Panc1 (cell line): Measurements from ENCODE around the gene NCBP2. TPM values are rescaled to one million over a fixed set of nuclear protein-coding genes. Genes with fewer than 3 reads are reported as not detected.

Experiments
- ATAC-seq: fragments of 200-7000 bp; cut with Tn5 transposase; 2 replicates; pipeline ENCODE4 v1.9.1; 2020; ENCODE audit warnings: mild to moderate bottlenecking, moderate library complexity
- BruUV-seq: library from RNA; stranded (reverse); fragments of 400-500 nt; replicated peaks from 2 replicates; lab custom pipeline; 2021; lab: Mats Ljungman, UMichigan
- CTCF ChIA-PET: fragments of 300-600 bp; sonication (Branson Sonifier 250); formaldehyde crosslinking; loops from one replicate; lab custom pipeline; 2022; ENCODE audit warnings: antibody characterized with exemption; lab: Charles Lee
- POLR2A ChIA-PET: fragments of 300-600 bp; sonication (Branson Sonifier 250); formaldehyde crosslinking; loops from one replicate; lab custom pipeline; 2022; ENCODE audit warnings: antibody characterized with exemption; lab: Charles Lee
- DNase-seq: peaks from one replicate; pipeline ENCODE4 v3.0.0-alpha.2; 2010; ENCODE audit warnings: low read depth, low spot score
- H3K27ac ChIP-seq: 2 replicates; pipeline ENCODE4 v1.5.1; 2011; ENCODE audit warnings: mild to moderate bottlenecking, low read length, inconsistent platforms
- H3K27me3 ChIP-seq: fragments of 200-500 bp; sonication (Bioruptor generic); 2 replicates; pipeline ENCODE4 v1.6.0; 2014; ENCODE audit warnings: low read length, inconsistent platforms; ENCODE audit not compliant: control insufficient read depth, insufficient read depth
- H3K36me3 ChIP-seq: fragments of 200-500 bp; sonication (Bioruptor generic); 2 replicates; pipeline ENCODE4 v1.5.1; 2014; ENCODE audit warnings: inconsistent platforms, mild to moderate bottlenecking, low read length, moderate library complexity; ENCODE audit not compliant: control insufficient read depth, insufficient read depth
- H3K4me1 ChIP-seq: 2 replicates; pipeline ENCODE4 v1.5.1; 2011; ENCODE audit warnings: inconsistent platforms, mild to moderate bottlenecking, low read length, moderate library complexity; ENCODE audit not compliant: control insufficient read depth, insufficient read depth
- H3K4me3 ChIP-seq, 2 experiments: 2 replicates each; pipeline ENCODE4 v1.5.1; 2011 to 2012; ENCODE audit warnings: low read depth in 2 of 2, low read length in 2 of 2, mild to moderate bottlenecking in 2 of 2, inconsistent platforms in 1 of 2, moderate library complexity in 1 of 2
- H3K9me3 ChIP-seq: fragments of 200-500 bp; sonication (Bioruptor generic); 2 replicates; pipeline ENCODE4 v1.5.1; 2014; ENCODE audit warnings: low read depth, mild to moderate bottlenecking, inconsistent platforms, low read length, moderate library complexity; ENCODE audit not compliant: control insufficient read depth, insufficient read depth
- CTCF ChIP-seq: fragments of 450-650 bp; IDR thresholded peaks from 2 replicates; pipeline ENCODE4 v1.5.1; 2017; ENCODE audit warnings: mild to moderate bottlenecking
- POLR2AphosphoS5 ChIP-seq: IDR thresholded peaks from 2 replicates; pipeline ENCODE4 v1.6.1; 2012; ENCODE audit warnings: mild to moderate bottlenecking, low read depth, low read length, moderate library complexity
- REST ChIP-seq, 2 experiments: IDR thresholded peaks; 2 replicates each; pipeline ENCODE4 v1.6.1; 2011 to 2012; ENCODE audit warnings: low read depth in 2 of 2, control low read depth in 1 of 2, low read length in 1 of 2, mild to moderate bottlenecking in 1 of 2, moderate library complexity in 1 of 2; ENCODE audit not compliant: insufficient read depth in 1 of 2
- SIN3A ChIP-seq: IDR thresholded peaks from 2 replicates; pipeline ENCODE4 v1.6.1; 2012; ENCODE audit warnings: low read depth, mild to moderate bottlenecking, low read length, moderate library complexity, borderline replicate concordance; ENCODE audit not compliant: insufficient read depth
- TCF7L2 ChIP-seq: IDR thresholded peaks from 2 replicates; pipeline ENCODE4 v1.6.1; 2011; ENCODE audit warnings: mild to moderate bottlenecking, low read depth, low read length, inconsistent platforms
- in situ Hi-C: cut with HindIII; loops from 2 replicates; pipeline ENCODE4 v1.10.0; 2016; ENCODE audit warnings: low sequenced_read_pairs, low pct_unique_long_range_greater_than_20kb
- intact Hi-C: fragments of 100-400 bp; cut with micrococcal nuclease; formaldehyde crosslinking; loops from one replicate; pipeline ENCODE4 v1.10.0; 2022; ENCODE audit not compliant: unreplicated experiment
- total RNA-seq: library from RNA; stranded (reverse); gene quantifications from one replicate; pipeline ENCODE4 v1.2.1, GENCODE V29; 2021; ENCODE audit not compliant: unreplicated experiment

NCBP2 gene
- total RNA-seq, 1 experiment from 2014 or later = 122 TPM

DNA sequence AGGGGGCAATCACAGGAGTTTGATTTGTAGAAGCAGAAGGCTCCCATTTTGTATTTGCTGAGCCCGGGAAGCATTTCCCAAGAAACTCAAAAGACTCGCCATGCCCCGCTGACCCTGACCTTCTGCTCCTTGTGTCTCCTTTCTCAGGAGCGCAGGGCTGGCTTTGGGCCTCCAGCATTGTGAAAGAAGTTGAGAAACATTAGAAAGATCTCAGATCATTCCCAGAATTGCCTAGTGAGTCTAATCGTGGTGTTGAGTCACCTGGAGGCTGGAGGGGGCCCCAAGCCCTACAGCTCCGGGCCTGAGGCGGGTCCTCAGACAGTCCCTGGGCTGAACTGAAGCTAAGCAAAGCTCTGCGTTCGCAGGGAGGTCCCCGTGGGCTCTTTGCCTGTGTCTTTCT lies 37.2 kb upstream of the NCBP2 start:
- ChIA-PET POLR2A (no interaction called here), CTCF (interaction anchor here (0.7 kb wide), 1 partner anchor 31 kb away, joined by 6 read pairs; no protein-coding TSS in a partner anchor)
- H3K27ac ChIP-seq = no peak overlapping the region
- DNase-seq = no peak
- BruUV-seq = no TSS peak
- H3K4me1 ChIP-seq = no peaks in the 10 kb centered on the region
- H3K4me3 ChIP-seq = no peak overlapping the region
- in situ Hi-C loops (no loop called here), intact Hi-C loops (loop anchor here (10.0 kb wide), 1 partner anchor 455 kb away; no protein-coding TSS in a partner anchor)
- H3K9me3 ChIP-seq = peaks cover 5% of the 10 kb centered on the region; the same call in 1 of the 2 replicates
- no peak for ATAC-seq
- H3K27me3 ChIP-seq = peaks cover 3% of the 10 kb centered on the region; the same call in 1 of the 2 replicates
- TF ChIP-seq CTCF (no peak), REST (IDR thresholded peaks at IDR 0.05; ENCODE audit: insufficient read depth in 1 of 2, low read depth in 2 of 2, low read length in 1 of 2) (no peak), POLR2AphosphoS5 (no peak), TCF7L2 (no peak), SIN3A (no peak)
- H3K36me3 ChIP-seq = no peaks in the 10 kb centered on the region

DNA sequence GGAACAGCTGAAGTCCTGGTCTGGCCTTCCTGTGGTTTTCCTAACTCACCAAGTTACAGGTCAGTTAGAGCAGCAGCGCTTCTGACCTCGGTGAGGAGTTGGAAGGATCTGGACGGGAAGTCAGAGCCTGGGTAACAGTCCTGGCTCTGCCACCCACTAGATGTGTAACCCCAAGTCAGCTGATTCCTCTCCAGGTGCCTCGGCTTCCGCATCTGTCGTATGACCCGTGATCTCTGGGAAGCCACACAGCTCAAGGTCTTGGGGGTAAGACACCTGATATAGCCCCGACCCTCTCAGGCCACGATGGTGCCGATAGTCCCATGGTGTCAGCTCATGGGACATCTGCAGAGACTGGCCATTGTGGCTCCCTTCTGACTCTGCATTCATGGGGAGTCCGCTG lies 34.6 kb upstream of the NCBP2 start:
- Histone ChIP-seq H3K27ac (no peak overlapping the region), H3K9me3 (no peaks in the 10 kb centered on the region), H3K4me1 (no peaks in the 10 kb centered on the region), H3K36me3 (no peaks in the 10 kb centered on the region), H3K27me3 (no peaks in the 10 kb centered on the region), H3K4me3 (no peak overlapping the region)
- CTCF ChIA-PET = no interaction called here
- no TSS peak for BruUV-seq
- DNase-seq = no peak
- in situ Hi-C loops = no loop called here
- TF ChIP-seq REST (IDR thresholded peaks at IDR 0.05; ENCODE audit: insufficient read depth in 1 of 2, low read depth in 2 of 2, low read length in 1 of 2) (no peak), CTCF (no peak), POLR2AphosphoS5 (no peak), SIN3A (no peak), TCF7L2 (no peak)
- no peak for ATAC-seq
- POLR2A ChIA-PET = no interaction called here
- intact Hi-C loops = loop anchor here (10.0 kb wide), 1 partner anchor 452 kb away; no protein-coding TSS in a partner anchor
